ENCODE data around the gene TMPRSS3.

Gene TMPRSS3

DNA sequence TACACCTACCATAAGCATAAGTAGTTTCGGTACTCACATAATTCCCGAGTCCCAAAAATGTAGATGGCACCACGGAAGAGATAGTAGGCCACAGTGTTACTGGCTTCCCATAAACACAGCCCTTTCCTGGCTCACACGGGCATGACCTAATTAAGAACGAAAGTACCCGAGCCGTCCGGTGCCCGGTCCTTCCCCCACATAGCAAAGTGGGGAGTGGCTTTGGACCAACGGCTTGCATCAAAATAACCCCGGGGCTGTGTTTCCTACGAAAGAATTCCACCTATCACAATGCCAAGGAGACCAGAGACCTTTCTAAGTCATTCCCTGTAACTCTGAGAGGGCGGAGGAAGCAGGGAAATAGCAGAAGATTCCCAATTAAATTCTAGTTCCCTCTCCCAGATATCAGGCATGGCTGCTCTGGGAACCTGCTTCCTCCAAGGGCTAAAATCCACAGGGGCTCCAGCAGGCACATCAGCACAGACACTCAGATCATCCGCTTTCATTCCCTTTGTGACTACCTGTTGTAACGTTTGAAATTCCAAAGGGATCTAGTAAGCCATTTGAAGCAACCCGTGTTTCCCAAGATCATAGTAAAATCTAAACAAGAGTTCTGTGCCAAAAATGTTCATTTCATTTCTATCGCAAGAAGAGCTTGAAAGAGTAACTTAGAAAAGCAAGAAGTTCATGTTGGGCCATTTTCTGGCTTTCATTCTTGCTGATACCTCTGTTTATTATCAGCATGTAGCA, at the start of gene TMPRSS3:
Gene TMPRSS3 (minus strand): TSS at position 148 of the 747 bp plus-strand sequence. CDS start 635 bp downstream, outside the sequence.
- H3K27ac ChIP-seq, result no peak within 1 kb of the TSS
- TF ChIP-seq, protein P1, sequence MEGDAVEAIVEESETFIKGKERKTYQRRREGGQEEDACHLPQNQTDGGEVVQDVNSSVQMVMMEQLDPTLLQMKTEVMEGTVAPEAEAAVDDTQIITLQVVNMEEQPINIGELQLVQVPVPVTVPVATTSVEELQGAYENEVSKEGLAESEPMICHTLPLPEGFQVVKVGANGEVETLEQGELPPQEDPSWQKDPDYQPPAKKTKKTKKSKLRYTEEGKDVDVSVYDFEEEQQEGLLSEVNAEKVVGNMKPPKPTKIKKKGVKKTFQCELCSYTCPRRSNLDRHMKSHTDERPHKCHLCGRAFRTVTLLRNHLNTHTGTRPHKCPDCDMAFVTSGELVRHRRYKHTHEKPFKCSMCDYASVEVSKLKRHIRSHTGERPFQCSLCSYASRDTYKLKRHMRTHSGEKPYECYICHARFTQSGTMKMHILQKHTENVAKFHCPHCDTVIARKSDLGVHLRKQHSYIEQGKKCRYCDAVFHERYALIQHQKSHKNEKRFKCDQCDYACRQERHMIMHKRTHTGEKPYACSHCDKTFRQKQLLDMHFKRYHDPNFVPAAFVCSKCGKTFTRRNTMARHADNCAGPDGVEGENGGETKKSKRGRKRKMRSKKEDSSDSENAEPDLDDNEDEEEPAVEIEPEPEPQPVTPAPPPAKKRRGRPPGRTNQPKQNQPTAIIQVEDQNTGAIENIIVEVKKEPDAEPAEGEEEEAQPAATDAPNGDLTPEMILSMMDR (IDR thresholded peaks at IDR 0.05), result no peak

DNA sequence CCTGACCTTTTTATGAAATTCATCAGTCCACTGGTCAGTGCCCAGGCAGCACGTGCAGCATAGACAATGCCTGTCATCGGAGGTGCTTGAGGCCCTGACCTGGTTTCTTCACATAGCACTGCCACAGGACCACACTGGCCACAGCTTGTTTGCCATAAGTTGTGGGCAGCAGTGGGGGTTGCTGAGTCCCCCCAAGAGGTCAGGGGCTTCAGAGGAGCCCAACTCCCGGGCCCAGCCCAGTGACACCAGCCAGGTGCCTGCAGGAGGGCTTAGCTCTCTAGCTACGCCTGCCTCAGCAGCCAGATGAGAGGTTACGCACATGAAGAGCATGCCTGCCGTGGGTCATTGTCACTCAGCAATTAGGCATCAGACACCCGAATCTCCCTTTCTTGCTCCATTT, 49.5 kb upstream of the TMPRSS3 start:
- TF ChIP-seq ZFX (IDR thresholded peaks at IDR 0.05; ENCODE audit: borderline replicate concordance), result no peak
- TF ChIP-seq, protein P1 (IDR thresholded peaks at IDR 0.05), result no peak
- no peak overlapping the region for H3K27ac ChIP-seq

DNA sequence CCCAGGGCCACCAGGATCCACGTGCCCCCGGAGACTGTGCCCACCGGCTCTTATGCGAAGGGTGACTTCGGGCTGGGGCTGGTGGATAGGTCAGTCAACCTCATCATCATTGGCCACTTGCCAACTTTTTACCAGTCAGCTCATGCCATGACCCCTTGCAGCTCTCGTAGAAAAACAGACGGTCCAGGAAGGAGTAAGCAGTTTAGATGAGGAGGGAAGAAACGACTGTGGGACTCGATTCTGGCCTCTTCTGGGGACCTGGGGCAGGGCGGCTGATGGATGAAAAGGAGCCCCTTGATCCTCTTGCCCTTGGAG, 48.9 kb upstream of the TMPRSS3 start:
- H3K27ac ChIP-seq, result no peak overlapping the region
- no peak for TF ChIP-seq ZFX (IDR thresholded peaks at IDR 0.05; ENCODE audit: borderline replicate concordance)

DNA sequence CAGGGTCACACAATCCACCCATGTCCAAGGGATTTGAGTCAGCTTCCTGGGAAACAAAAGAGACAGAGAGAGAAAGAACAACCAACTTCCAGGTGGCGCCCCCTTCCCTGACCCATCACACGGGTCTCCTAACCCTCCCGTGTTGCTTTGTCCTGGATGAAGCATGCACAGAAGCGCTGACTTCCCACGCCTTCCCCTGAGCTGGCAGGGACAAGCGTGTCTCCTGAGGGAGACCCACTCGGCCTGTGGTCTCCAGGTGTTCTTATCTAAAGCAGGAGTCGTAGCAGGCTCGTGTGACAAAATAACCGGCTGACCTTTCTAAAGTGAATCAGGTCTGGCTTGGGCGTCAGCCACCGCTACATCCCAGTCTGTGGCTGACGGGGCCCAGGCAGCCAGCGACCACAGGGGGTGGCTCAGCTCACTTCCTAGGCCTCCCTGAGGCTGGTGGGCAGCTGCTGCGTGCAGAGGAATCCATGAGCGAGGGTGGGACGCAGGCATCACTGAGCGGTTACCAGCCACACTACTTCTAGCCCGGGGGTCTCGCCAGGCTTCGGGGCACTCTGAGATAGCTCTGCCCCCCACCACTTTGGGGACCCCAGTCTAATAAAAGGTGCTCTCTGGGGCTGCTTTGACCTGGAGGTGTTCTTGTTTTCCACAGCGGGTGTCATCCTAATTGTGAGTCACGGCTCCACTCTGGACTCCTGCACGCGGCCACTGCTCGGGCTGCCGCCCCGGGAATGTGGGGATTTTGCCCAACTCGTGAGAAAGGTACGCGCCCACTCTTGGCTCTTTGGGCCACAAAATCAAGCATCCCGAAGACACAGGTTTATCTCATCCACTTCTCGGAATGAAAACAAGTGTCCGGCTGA, 48.3 kb upstream of the TMPRSS3 start:
- TF ChIP-seq, protein P1 (IDR thresholded peaks at IDR 0.05), result no peak
- TF ChIP-seq ZFX (IDR thresholded peaks at IDR 0.05; ENCODE audit: borderline replicate concordance), result no peak
- no peak overlapping the region for H3K27ac ChIP-seq

DNA sequence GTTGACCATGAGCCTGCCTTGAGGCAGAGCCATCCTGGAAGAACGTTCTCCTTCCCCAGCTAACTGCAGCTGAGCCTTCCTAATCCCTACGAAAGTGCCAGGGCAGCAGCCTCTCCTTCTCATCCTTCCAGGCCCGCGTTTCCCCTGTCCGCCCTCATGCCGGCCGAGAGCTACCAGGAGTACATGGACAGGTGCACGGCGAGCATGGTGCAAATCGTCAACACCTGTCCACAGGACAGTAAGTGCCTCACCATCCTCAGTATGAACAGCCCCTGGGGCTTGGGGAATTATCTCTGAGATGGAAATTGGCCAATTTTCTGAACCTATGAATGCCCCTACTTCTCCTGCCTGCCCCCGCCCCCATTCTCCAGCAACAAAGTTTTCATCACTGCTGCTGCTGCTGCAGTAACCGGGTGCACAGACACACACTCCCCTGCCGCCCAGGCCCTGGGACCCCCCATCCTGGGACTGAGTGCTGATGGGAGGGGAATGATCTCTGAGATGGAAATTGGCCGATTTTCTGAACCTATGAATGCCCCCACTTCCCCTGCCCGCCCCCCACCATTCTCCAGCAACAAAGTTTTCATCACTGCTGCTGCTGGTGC, 47.4 kb upstream of the TMPRSS3 start:
- no peak overlapping the region for H3K27ac ChIP-seq
- TF ChIP-seq, protein P1 (IDR thresholded peaks at IDR 0.05), result no peak
- TF ChIP-seq ZFX (IDR thresholded peaks at IDR 0.05; ENCODE audit: borderline replicate concordance), result no peak

DNA sequence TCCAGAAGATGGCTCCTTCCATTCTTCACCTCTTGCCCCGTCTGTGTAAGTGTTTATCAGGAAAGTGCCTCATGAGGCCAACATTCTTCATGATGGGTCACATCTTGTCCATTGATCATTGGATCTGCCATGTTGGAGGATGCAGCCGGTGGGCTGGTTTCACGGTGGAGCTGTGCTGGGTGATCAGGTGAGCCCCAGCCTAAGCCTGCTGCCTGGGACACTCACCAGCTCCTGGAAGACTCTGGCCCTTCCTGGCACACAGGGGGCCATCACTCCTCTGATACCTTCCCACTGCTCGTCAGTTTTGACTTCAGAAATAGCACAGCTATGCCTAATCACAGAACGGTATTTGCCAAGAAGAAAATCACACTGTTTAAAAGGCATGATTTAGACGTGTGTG, 46.1 kb upstream of the TMPRSS3 start:
- TF ChIP-seq, protein P1 (IDR thresholded peaks at IDR 0.05), result no peak
- TF ChIP-seq ZFX (IDR thresholded peaks at IDR 0.05; ENCODE audit: borderline replicate concordance), result no peak
- no peak overlapping the region for H3K27ac ChIP-seq

DNA sequence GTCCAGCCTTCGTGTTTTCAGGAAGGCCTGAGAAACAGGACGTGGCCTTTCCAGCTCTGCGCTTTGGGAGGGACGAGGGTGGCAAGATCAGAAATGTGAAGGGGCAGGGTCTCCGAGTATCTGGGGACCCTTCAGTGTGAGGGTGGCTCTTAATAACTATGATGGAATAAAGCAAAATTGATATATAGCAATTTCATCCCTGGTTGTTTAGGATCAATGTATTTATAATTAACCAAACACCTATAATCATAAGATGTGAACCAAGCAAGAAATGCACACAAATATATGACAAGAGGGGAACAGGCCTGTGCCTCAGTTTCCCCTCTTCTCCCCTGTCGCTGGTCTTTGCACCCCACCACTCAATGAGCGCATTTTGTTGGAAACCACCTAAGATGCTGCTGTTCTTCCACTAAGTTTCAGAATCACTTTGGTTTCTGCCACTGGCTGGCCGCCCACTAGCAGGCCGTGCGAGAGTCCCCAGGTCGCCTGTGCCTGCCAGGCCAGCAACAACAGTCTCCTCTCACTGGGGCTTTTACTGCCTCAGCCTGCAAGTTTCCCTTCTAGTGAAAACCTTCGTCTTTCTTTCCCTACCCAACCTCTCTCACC, 44.4 kb upstream of the TMPRSS3 start:
- no peak overlapping the region for H3K27ac ChIP-seq
- TF ChIP-seq, protein P1 (IDR thresholded peaks at IDR 0.05), result no peak
- TF ChIP-seq ZFX (IDR thresholded peaks at IDR 0.05; ENCODE audit: borderline replicate concordance), result no peak

Data from 22Rv1 (cell line).